ENCODE measurements around the gene KRTAP5-8. TPM values are rescaled to one million over a fixed set of nuclear protein-coding genes. Genes with fewer than 3 reads are reported as not detected.
A peak's percentile ranks its signal among the peaks of the same experiment; 100 is the strongest.
"Not testable (repeated sequence)": the region's sequence is repeated elsewhere in the genome, so short reads cannot be mapped to it uniquely, and the experiment has no call there.

The KRTAP5-8 gene
- total RNA-seq, 2 donors from 2014 or later, result 0.68 TPM; not detected in 1

DNA sequence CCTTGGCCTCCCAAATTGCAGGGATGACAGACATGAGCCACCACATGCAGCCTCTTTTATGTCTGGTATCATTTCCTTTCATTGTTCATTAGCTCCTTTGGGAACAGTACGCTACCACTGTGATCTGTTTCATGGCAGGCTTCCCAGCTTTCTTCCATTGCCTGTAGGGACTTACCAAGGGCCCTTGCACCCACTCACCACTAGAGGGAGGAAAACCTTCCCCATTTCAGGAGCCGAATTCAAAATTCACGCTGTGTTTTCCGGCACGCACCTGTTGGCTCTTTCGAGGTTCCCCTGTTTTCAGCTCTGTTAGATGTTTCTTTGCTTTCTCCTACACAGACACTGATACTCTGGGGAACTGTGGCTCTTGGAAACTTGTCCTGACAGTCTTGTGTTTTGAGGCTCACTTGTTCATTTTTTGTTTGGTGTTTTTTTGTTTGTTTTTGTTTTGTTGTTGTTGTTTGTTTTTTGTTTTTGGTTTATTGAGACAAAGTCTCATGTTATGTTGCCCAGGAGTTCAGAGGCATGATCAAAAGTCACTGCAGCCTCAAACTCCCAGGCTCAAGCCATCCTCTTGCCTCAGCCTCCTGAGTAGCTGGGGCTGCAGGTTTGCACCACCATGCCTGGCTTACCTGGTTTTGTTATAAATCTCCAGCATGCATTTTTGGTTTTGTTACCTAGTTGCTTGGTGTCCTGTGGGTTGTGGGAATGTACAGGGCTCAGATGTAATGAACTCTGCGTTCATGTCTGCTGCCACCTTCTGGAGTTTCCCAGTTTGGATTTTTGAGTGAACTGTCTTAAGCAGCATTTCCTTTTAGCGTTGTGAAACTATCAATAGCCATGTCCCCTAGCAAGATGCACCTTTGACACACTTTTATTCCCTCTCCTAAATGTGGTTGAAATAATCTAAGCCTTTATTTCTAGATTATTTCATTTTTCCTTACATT lies 42.5 kb downstream of the KRTAP5-8 start:
- TF ChIP-seq, protein P1, sequence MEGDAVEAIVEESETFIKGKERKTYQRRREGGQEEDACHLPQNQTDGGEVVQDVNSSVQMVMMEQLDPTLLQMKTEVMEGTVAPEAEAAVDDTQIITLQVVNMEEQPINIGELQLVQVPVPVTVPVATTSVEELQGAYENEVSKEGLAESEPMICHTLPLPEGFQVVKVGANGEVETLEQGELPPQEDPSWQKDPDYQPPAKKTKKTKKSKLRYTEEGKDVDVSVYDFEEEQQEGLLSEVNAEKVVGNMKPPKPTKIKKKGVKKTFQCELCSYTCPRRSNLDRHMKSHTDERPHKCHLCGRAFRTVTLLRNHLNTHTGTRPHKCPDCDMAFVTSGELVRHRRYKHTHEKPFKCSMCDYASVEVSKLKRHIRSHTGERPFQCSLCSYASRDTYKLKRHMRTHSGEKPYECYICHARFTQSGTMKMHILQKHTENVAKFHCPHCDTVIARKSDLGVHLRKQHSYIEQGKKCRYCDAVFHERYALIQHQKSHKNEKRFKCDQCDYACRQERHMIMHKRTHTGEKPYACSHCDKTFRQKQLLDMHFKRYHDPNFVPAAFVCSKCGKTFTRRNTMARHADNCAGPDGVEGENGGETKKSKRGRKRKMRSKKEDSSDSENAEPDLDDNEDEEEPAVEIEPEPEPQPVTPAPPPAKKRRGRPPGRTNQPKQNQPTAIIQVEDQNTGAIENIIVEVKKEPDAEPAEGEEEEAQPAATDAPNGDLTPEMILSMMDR (IDR thresholded peaks at IDR 0.05), result peak; percentile 65
- ATAC-seq (ENCODE audit: insufficient number of reproducible peaks, low FRiP score, low read depth), result no peak
- H3K4me3 ChIP-seq, result no peak overlapping the region
- no peak for DNase-seq (ENCODE audit: low spot score)
- no peaks in the 10 kb centered on the region for H3K4me1 ChIP-seq (ENCODE audit: control insufficient read depth in 1 of 2, low read depth in 2 of 2)
- H3K27me3 ChIP-seq (replicated peaks; ENCODE audit: insufficient read depth), result no peaks in the 10 kb centered on the region
- no peaks in the 10 kb centered on the region for H3K9me3 ChIP-seq
- no peaks in the 10 kb centered on the region for H3K36me3 ChIP-seq
- H3K27ac ChIP-seq, result no peak overlapping the region

DNA sequence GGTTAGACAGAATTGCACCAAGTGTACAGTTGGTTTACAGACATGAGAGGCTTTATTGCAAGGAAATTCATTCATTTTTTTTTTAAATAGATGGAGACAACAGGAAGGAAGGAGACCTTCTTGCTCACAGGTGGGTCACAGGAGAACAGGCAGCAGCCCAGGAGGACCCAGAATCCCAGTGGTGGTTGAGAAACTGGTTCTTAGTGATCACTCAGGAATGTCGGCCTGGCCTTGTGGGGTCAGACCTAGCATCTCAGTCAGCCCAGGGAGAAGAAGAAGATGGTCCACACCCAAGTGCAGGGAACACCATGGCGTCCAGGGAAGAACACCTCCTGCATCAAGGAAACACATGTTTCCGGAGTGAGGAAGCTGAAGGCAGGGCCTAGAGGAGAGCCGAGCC lies 44.0 kb downstream of the KRTAP5-8 start:
- no peak overlapping the region for H3K27ac ChIP-seq
- TF ChIP-seq, protein P1 (IDR thresholded peaks at IDR 0.05), result no peak
- H3K4me3 ChIP-seq, result no peak overlapping the region
- H3K27me3 ChIP-seq (replicated peaks; ENCODE audit: insufficient read depth), result no peaks in the 10 kb centered on the region
- H3K9me3 ChIP-seq, result no peaks in the 10 kb centered on the region
- ATAC-seq (ENCODE audit: insufficient number of reproducible peaks, low FRiP score, low read depth), result no peak
- no peaks in the 10 kb centered on the region for H3K4me1 ChIP-seq (ENCODE audit: control insufficient read depth in 1 of 2, low read depth in 2 of 2)
- H3K36me3 ChIP-seq, result no peaks in the 10 kb centered on the region
- no peak for DNase-seq (ENCODE audit: low spot score)

DNA sequence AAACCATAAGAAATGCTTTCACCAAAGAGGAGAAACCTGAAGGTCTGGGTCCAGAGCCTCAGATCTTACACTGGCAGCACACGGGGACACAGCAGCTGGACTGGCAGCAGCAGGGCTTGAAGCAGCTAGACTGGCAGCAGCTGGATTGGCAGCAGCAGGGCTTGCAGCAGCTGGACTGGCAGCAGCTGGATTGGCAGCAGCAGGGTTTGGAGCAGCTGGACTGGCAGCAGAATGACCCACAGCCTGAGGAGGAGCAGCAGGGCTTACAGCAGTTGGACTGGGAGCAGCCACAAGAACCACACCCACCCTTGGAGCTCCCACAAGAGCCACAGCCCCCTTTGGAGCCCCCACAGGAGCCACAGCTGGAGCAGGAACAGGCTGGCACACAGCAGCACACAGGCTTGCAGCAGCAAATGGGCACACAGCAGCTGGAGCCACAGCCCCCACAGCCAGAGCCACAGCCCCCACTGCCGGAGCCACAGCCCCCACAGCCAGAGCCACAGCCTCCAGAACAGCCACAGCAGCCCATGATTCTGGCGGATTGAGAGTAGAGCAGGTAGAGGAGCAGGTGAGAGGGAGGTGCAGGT lies 44.6 kb downstream of the KRTAP5-8 start, which contains the start of gene KRTAP5-11:
TSS of gene KRTAP5-11 (minus strand) at position 567 of the 587 bp plus-strand sequence. CDS start at position 529, 38 bp downstream.
- DNase-seq (ENCODE audit: low spot score), result no peak
- H3K4me3 ChIP-seq, result no peak within 1 kb of the TSS
- no peak within 1 kb of the TSS for H3K27ac ChIP-seq
- TF ChIP-seq, protein P1 (IDR thresholded peaks at IDR 0.05), result no peak
- no peaks in the 10 kb centered on the region for H3K4me1 ChIP-seq (ENCODE audit: control insufficient read depth in 1 of 2, low read depth in 2 of 2)
- ATAC-seq (ENCODE audit: insufficient number of reproducible peaks, low FRiP score, low read depth), result no peak
- H3K9me3 ChIP-seq, result no peaks in the 10 kb centered on the region
- no peaks in the 10 kb centered on the region for H3K27me3 ChIP-seq (replicated peaks; ENCODE audit: insufficient read depth)
- H3K36me3 ChIP-seq, result no peaks in the 10 kb centered on the region

DNA sequence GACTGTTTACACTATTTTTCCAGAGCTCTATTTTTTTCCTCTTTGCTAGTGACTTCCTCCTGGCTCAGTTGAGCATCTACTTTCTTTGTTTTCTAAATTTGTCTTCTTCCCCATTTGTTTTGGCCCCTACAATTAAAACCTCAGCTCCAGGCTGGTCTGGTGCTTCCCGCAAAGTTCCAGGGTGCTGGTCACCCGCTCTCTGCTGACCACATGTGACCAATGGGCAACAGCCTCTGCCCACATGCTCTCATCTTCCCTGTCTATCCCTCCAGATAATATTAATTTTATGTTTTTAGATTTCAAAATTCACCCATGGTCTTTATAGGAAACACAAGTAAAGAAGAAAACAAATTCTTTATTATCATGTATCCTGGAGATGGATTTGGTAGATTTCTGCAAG lies 45.1 kb downstream of the KRTAP5-8 start:
- not testable (repeated sequence) for ATAC-seq (ENCODE audit: insufficient number of reproducible peaks, low FRiP score, low read depth); H3K36me3 ChIP-seq; H3K9me3 ChIP-seq

DNA sequence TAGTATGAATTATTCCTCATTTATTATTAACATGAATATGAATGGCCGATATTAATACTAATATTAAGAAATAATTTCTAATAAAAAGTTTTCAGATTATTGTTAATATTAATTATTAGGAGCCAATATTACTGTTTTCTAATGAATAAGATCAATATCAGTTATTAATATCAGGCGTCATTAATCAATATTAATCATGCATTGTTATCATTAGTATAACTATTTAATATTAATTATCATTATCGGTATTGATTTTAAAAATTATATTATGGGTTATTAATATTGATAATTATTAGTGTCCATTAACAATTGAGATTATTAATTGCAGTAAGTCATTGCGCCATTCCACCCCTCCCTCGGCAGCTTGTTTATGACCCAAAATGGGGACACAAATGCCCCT lies 47.8 kb downstream of the KRTAP5-8 start:
- not testable (repeated sequence) for H3K4me1 ChIP-seq (ENCODE audit: control insufficient read depth in 1 of 2, low read depth in 2 of 2); ATAC-seq (ENCODE audit: insufficient number of reproducible peaks, low FRiP score, low read depth); H3K27me3 ChIP-seq (replicated peaks; ENCODE audit: insufficient read depth); H3K9me3 ChIP-seq; H3K4me3 ChIP-seq; H3K36me3 ChIP-seq; DNase-seq (ENCODE audit: low spot score); H3K27ac ChIP-seq

More for the DNA sequence above, 45.1 kb downstream of the KRTAP5-8 start:
- not testable (repeated sequence) for H3K4me3 ChIP-seq; H3K27ac ChIP-seq; H3K27me3 ChIP-seq (replicated peaks; ENCODE audit: insufficient read depth); DNase-seq (ENCODE audit: low spot score); H3K4me1 ChIP-seq (ENCODE audit: control insufficient read depth in 1 of 2, low read depth in 2 of 2)

DNA sequence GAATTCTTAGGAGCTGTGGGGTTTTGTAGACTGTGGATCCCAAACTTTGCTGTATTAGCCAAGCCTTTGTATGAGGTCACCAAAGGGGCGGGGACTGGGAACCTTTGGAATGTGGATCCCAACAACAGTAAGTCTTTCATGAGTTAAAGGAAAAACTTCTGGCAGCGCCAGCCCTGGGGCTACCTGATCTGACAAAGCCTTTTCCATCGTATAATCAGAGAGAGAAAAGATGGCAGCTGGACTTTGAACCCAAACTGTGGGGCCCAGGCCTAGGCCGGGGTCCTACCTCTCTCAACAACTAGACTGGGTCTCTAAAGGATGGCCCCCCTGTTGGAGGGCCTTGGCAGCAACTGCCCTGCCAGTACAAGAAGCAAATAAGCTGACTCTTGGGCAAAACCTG lies 50.5 kb downstream of the KRTAP5-8 start:
- DNase-seq (ENCODE audit: low spot score); H3K4me3 ChIP-seq; ATAC-seq (ENCODE audit: insufficient number of reproducible peaks, low FRiP score, low read depth); H3K27me3 ChIP-seq (replicated peaks; ENCODE audit: insufficient read depth); H3K9me3 ChIP-seq; H3K27ac ChIP-seq; H3K36me3 ChIP-seq; H3K4me1 ChIP-seq (ENCODE audit: control insufficient read depth in 1 of 2, low read depth in 2 of 2): not testable (repeated sequence)

Other genes starting within 250 kb of the KRTAP5-8 start
- gene DHCR7, start 89.6 kb upstream of the KRTAP5-8 start, total RNA-seq, result 10 to 100 TPM in 1 of 2 donors, 1 to 10 TPM in 1; 6.6 to 17.6 TPM
- gene NADSYN1, start 84.8 kb upstream of the KRTAP5-8 start, total RNA-seq, result 100 to 1,000 TPM in 1 of 2 donors, 10 to 100 TPM in 1; 68.0 to 112 TPM
- gene KRTAP5-7, start 10.8 kb upstream of the KRTAP5-8 start, total RNA-seq, result not detected
- gene KRTAP5-9, start 10.4 kb downstream of the KRTAP5-8 start, total RNA-seq, result not detected
- gene KRTAP5-10, start 27.5 kb downstream of the KRTAP5-8 start, total RNA-seq, result not detected
- gene KRTAP5-11, start 44.9 kb downstream of the KRTAP5-8 start, total RNA-seq, result not detected